ENCODE data around the gene RBM4B.

GRCh38 chr11:66725647-66726046, 48.0 kb upstream of the RBM4B start:
- TF ChIP-seq TCF7 (CRISPR knock-in tag; IDR thresholded peaks at IDR 0.05; ENCODE audit: low read depth) (no peak), ETV6 (CRISPR knock-in tag; IDR thresholded peaks at IDR 0.05) (no peak), HMGXB4 (CRISPR knock-in tag; IDR thresholded peaks at IDR 0.05) (no peak), NFE2L1 (CRISPR knock-in tag; IDR thresholded peaks at IDR 0.05) (no peak), USF1 (CRISPR knock-in tag; IDR thresholded peaks at IDR 0.05) (no peak)
- TF ChIP-seq, protein P1, sequence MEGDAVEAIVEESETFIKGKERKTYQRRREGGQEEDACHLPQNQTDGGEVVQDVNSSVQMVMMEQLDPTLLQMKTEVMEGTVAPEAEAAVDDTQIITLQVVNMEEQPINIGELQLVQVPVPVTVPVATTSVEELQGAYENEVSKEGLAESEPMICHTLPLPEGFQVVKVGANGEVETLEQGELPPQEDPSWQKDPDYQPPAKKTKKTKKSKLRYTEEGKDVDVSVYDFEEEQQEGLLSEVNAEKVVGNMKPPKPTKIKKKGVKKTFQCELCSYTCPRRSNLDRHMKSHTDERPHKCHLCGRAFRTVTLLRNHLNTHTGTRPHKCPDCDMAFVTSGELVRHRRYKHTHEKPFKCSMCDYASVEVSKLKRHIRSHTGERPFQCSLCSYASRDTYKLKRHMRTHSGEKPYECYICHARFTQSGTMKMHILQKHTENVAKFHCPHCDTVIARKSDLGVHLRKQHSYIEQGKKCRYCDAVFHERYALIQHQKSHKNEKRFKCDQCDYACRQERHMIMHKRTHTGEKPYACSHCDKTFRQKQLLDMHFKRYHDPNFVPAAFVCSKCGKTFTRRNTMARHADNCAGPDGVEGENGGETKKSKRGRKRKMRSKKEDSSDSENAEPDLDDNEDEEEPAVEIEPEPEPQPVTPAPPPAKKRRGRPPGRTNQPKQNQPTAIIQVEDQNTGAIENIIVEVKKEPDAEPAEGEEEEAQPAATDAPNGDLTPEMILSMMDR (IDR thresholded peaks at IDR 0.05), result no peak
- TF ChIP-seq, protein P2, sequence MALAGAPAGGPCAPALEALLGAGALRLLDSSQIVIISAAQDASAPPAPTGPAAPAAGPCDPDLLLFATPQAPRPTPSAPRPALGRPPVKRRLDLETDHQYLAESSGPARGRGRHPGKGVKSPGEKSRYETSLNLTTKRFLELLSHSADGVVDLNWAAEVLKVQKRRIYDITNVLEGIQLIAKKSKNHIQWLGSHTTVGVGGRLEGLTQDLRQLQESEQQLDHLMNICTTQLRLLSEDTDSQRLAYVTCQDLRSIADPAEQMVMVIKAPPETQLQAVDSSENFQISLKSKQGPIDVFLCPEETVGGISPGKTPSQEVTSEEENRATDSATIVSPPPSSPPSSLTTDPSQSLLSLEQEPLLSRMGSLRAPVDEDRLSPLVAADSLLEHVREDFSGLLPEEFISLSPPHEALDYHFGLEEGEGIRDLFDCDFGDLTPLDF (CRISPR knock-in tag; IDR thresholded peaks at IDR 0.05), result no peak

All from WTC11 (cell line).